ENCODE results near the gene ATP8B1. TPM values are rescaled to one million over a fixed set of nuclear protein-coding genes. Genes with fewer than 3 reads are reported as not detected.
A peak's percentile ranks its signal among the peaks of the same experiment; 100 is the strongest.

The ATP8B1 gene
- total RNA-seq, 1 donor from 2014 or later = 20.8 TPM

DNA sequence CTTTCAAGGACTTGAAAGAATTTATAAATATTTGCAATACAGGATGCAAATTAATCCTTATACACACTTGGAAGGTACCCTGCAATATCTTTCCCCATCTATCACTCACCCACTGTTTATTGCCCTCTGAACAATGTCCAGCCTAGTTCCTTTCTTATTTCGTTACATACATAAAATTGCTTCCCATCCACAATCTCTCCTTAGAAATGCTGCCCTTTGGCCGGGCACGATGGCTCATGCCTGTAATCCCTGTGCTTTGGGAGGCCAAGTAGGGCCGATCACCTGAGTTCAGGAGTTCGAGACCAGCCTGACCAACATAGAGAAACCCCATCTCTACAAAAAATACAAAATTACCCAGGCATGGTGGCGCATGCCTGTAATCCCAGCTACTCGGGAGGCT lies 41.2 kb upstream of the ATP8B1 start:
- TF ChIP-seq, protein P1, sequence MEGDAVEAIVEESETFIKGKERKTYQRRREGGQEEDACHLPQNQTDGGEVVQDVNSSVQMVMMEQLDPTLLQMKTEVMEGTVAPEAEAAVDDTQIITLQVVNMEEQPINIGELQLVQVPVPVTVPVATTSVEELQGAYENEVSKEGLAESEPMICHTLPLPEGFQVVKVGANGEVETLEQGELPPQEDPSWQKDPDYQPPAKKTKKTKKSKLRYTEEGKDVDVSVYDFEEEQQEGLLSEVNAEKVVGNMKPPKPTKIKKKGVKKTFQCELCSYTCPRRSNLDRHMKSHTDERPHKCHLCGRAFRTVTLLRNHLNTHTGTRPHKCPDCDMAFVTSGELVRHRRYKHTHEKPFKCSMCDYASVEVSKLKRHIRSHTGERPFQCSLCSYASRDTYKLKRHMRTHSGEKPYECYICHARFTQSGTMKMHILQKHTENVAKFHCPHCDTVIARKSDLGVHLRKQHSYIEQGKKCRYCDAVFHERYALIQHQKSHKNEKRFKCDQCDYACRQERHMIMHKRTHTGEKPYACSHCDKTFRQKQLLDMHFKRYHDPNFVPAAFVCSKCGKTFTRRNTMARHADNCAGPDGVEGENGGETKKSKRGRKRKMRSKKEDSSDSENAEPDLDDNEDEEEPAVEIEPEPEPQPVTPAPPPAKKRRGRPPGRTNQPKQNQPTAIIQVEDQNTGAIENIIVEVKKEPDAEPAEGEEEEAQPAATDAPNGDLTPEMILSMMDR (IDR thresholded peaks at IDR 0.05; ENCODE audit: insufficient read depth, low read length, severe bottlenecking) = no peak
- no peak for FAIRE-seq
- no peaks in the 10 kb centered on the region for H3K36me3 ChIP-seq (ENCODE audit: control insufficient read depth, insufficient read depth, low read length)

DNA sequence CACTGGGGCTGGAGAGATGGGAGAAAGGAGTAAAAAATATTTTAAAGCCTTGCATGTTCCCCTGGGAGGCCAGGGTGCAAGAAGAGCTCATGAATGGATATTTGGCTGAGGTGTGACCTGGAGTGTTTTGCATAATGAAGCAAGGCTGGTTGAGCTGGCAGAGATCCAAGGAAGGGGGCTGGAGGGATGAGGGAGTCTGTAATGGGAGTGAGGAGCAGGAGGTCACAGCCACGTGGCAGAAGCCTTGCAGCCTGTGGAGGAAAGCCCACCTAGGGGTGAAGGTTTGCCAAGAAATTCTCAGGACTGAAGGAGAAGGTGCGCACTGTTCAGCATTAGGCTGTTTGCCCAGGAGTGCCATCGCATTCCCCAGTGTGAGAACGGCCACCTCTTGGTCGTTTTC lies 40.3 kb upstream of the ATP8B1 start:
- DNase-seq (ENCODE audit: low read depth) (no peak), FAIRE-seq (no peak)
- H3K4me3 ChIP-seq (ENCODE audit: low read depth, low read length) = no peak overlapping the region
- no peaks in the 10 kb centered on the region for H3K36me3 ChIP-seq (ENCODE audit: control insufficient read depth, insufficient read depth, low read length)
- TF ChIP-seq, protein P1 (IDR thresholded peaks at IDR 0.05; ENCODE audit: insufficient read depth, low read length, severe bottlenecking) = no peak
- H3K27me3 ChIP-seq (ENCODE audit: control insufficient read depth, insufficient read depth, low read length) = no peaks in the 10 kb centered on the region

More for the DNA sequence above, 41.2 kb upstream of the ATP8B1 start:
- no peak for DNase-seq (ENCODE audit: low read depth)
- Histone ChIP-seq H3K4me3 (ENCODE audit: low read depth, low read length) (no peak overlapping the region), H3K27me3 (ENCODE audit: control insufficient read depth, insufficient read depth, low read length) (no peaks in the 10 kb centered on the region)

DNA sequence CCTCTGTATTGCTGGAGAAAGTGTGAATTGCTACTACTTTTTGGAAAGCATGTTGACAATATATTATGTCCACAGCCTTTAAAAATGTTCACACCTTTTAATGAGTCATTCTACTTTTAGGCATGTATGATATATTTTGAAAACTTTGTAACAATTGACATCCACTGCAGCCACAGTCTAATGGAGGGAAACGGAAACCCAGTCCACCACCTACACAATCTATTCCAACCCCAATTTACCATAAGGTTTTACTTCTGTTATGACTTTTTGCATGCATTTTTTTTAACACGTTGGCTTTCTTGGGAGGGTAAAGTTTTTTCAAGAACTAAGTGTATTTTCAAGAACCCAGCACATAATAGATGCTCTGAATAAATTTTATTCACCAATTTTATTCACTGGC lies 38.5 kb upstream of the ATP8B1 start:
- TF ChIP-seq, protein P1 (IDR thresholded peaks at IDR 0.05; ENCODE audit: insufficient read depth, low read length, severe bottlenecking) = no peak
- DNase-seq (ENCODE audit: low read depth) (no peak), FAIRE-seq (no peak)

DNA sequence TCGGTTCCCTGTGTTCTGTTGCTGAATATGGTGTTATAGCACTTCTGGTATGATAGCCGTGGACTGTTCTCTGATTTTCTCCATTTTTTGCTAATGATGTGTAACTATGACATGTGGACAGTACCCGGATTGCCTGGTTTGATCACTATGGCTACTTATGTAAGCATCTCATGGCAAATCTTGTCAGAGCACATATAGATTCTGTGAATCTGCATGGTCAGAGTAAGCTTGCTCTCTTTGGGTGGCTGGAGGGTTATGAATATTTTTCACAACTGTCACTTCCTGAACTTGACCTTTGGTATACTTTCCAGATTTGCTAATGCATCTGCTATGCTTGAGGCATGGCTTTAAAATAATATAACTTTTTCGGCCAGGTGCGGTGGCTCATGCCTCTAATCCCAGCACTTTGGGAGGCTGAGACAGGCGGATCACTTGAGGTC lies 36.8 kb upstream of the ATP8B1 start:
- FAIRE-seq = no peak
- TF ChIP-seq, protein P1 (IDR thresholded peaks at IDR 0.05; ENCODE audit: insufficient read depth, low read length, severe bottlenecking) = no peak
- Histone ChIP-seq H3K36me3 (ENCODE audit: control insufficient read depth, insufficient read depth, low read length) (no peaks in the 10 kb centered on the region), H3K27me3 (ENCODE audit: control insufficient read depth, insufficient read depth, low read length) (no peaks in the 10 kb centered on the region), H3K4me3 (ENCODE audit: low read depth, low read length) (no peak overlapping the region)
- peak; percentile 87 for DNase-seq (ENCODE audit: low read depth)

More for the DNA sequence above, 38.5 kb upstream of the ATP8B1 start:
- H3K27me3 ChIP-seq (ENCODE audit: control insufficient read depth, insufficient read depth, low read length) = no peaks in the 10 kb centered on the region
- H3K36me3 ChIP-seq (ENCODE audit: control insufficient read depth, insufficient read depth, low read length) = no peaks in the 10 kb centered on the region
- H3K4me3 ChIP-seq (ENCODE audit: low read depth, low read length) = no peak overlapping the region

DNA sequence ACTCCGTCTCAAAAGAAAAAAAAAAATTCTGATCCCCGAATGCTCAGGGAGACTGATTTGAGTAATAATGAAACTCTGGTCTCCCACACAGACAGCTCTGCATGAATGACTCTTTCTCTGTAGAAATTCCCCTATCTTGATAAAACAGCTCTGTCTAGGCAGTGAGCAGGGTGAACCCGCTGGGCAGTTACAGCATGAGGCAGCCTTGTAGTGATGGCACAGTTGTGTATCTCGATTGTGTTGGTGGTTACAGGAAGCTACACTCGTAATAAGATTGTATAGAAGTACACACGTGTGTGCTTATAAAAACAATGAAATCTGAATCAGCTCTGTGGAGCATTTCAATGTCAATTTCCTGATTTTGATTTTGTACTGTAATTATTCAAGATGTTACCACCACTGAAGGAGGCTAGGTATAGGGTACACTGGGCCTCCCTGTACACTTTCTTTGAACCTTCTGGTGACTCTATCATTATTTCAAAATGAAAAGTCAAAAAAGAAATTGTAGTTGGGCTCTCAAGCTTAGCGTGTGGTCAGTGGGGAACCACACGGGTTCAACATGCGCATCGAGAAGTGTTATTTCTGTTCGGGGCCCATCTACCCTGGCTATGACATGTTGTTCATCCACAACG lies 34.9 kb upstream of the ATP8B1 start:
- no peaks in the 10 kb centered on the region for H3K27me3 ChIP-seq (ENCODE audit: control insufficient read depth, insufficient read depth, low read length)
- TF ChIP-seq, protein P1 (IDR thresholded peaks at IDR 0.05; ENCODE audit: insufficient read depth, low read length, severe bottlenecking) = no peak
- no peak overlapping the region for H3K4me3 ChIP-seq (ENCODE audit: low read depth, low read length)
- DNase-seq (ENCODE audit: low read depth) (no peak), FAIRE-seq (no peak)
- H3K36me3 ChIP-seq (ENCODE audit: control insufficient read depth, insufficient read depth, low read length) = no peaks in the 10 kb centered on the region

DNA sequence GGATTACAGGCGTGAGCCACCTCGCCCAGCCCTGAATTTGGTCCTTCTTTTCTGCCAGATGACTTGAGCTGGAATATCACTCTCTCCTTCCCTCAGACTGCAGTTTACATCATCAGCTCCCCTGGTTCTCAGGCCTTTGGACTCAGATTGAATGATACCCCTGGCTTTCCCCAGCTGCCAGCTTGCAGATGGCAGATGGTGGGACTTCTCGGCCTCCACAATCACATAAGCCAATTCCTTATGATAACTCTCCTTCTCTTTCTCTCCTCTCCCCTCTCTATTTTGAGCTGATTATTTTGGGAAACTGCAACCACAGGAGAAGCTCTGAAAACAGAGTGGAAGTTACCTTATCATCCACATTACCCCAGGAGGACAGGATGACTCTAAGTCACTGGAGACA lies 33.4 kb upstream of the ATP8B1 start:
- DNase-seq (ENCODE audit: low read depth) (no peak), FAIRE-seq (no peak)
- Histone ChIP-seq H3K4me3 (ENCODE audit: low read depth, low read length) (no peak overlapping the region), H3K27me3 (ENCODE audit: control insufficient read depth, insufficient read depth, low read length) (no peaks in the 10 kb centered on the region), H3K36me3 (ENCODE audit: control insufficient read depth, insufficient read depth, low read length) (no peaks in the 10 kb centered on the region)
- TF ChIP-seq, protein P1 (IDR thresholded peaks at IDR 0.05; ENCODE audit: insufficient read depth, low read length, severe bottlenecking) = no peak
